AG09319 (cell line): ENCODE data around the gene ITK.

Experiments
- DNase-seq: peaks from one replicate; pipeline ENCODE4 v3.0.0-alpha.2; 2010; ENCODE audit warnings: low read depth; ENCODE audit errors: extremely low read depth
- CTCF ChIP-seq: IDR thresholded peaks from 2 replicates; pipeline ENCODE4 v1.5.1; 2011; ENCODE audit warnings: low read depth, mild to moderate bottlenecking, inconsistent platforms, low read length, moderate library complexity

ITK gene

GRCh38 chr5:157213527-157214243, 33.0 kb downstream of the ITK start:
- TF ChIP-seq CTCF, result no peak
- DNase-seq, result no peak

- no peak for TF ChIP-seq CTCF
- no peak for DNase-seq
Observed at GRCh38 chr5:157214415-157214814, 33.8 kb downstream of the ITK start.

- DNase-seq, result no peak
- no peak for TF ChIP-seq CTCF
Observed at GRCh38 chr5:157214861-157215513, 34.3 kb downstream of the ITK start.

- TF ChIP-seq CTCF, result no peak
- DNase-seq, result no peak
Observed at GRCh38 chr5:157215514-157216167, 35.0 kb downstream of the ITK start.

- TF ChIP-seq CTCF, result no peak
- no peak for DNase-seq
Observed at GRCh38 chr5:157216391-157217142, 35.9 kb downstream of the ITK start.

- no peak for TF ChIP-seq CTCF
- no peak for DNase-seq
Observed at GRCh38 chr5:157217289-157218024, 36.8 kb downstream of the ITK start.
